Esophagus mucosa (tissue), 1 donor: ENCODE results near the gene PGK1. TPM values are rescaled to one million over a fixed set of nuclear protein-coding genes. Genes with fewer than 3 reads are reported as not detected.

Source experiments
- total RNA-seq: library from RNA; stranded (reverse); gene quantifications from one replicate; pipeline ENCODE4 v1.2.4, GENCODE V29; 2023
- donor health status: DM: yes; HTN: yes; CAD: no.

PGK1 gene
- total RNA-seq, 1 donor from 2014 or later, result 398 TPM

Other genes starting within 250 kb of the PGK1 start
- gene MAGT1, start 208.8 kb upstream of the PGK1 start, total RNA-seq, result 39.4 TPM
- gene COX7B, start 204.8 kb upstream of the PGK1 start, total RNA-seq, result 359 TPM
- 8.7 TPM for gene ATP7A, start 193.6 kb upstream of the PGK1 start, total RNA-seq
- gene PGAM4, start 134.6 kb upstream of the PGK1 start, total RNA-seq, result 0.44 TPM
- 8.8 TPM for gene TAF9B, start 35.4 kb downstream of the PGK1 start, total RNA-seq
- gene CYSLTR1, start 223.4 kb downstream of the PGK1 start, total RNA-seq, result 0.52 TPM